PC-3 (cell line): ENCODE measurements around the gene CD1D. TPM values are rescaled to one million over a fixed set of nuclear protein-coding genes. Genes with fewer than 3 reads are reported as not detected.

Experiments used
- ATAC-seq: fragments of 200-7000 bp; cut with Tn5 transposase; 2 replicates; pipeline ENCODE4 v1.9.1; 2020; ENCODE audit warnings: mild to moderate bottlenecking, moderate library complexity
- BruUV-seq: library from RNA; stranded (reverse); fragments of 400-500 nt; replicated peaks from 2 replicates; lab custom pipeline; 2021; lab: Mats Ljungman, UMichigan
- CTCF ChIA-PET: fragments of 300-600 bp; sonication (Branson Sonifier 250); formaldehyde crosslinking; loops from one replicate; lab custom pipeline; 2022; ENCODE audit warnings: antibody characterized with exemption; lab: Charles Lee
- POLR2A ChIA-PET: fragments of 300-600 bp; sonication (Branson Sonifier 250); formaldehyde crosslinking; loops from one replicate; lab custom pipeline; 2022; ENCODE audit warnings: antibody characterized with exemption; ENCODE audit not compliant: unreplicated experiment; lab: Charles Lee
- DNase-seq: peaks from one replicate; pipeline ENCODE4 v3.0.0-alpha.2; 2015
- H2AFZ ChIP-seq: fragments of 300-600 bp; sonication (generic); 2 replicates; pipeline ENCODE4 v1.6.0; 2016; ENCODE audit warnings: antibody characterized with exemption, low read length
- H3F3A ChIP-seq: fragments of 300-600 bp; sonication (generic); one replicate; pipeline ENCODE4 v1.6.0; 2017; ENCODE audit warnings: antibody characterized with exemption, low read length, control low read depth, mild to moderate bottlenecking; ENCODE audit not compliant: unreplicated experiment
- H3K27ac ChIP-seq: fragments of 300-600 bp; sonication (generic); 2 replicates; pipeline ENCODE4 v1.5.1; 2016; ENCODE audit warnings: mild to moderate bottlenecking, low read length
- H3K27me3 ChIP-seq: fragments of 300-600 bp; sonication (generic); 2 replicates; pipeline ENCODE4 v1.6.1; 2016; ENCODE audit warnings: low read length, mixed read lengths
- H3K36me3 ChIP-seq: fragments of 300-600 bp; sonication (generic); 2 replicates; pipeline ENCODE4 v1.6.1; 2016; ENCODE audit warnings: low read depth, mixed run types, low read length, mixed read lengths
- H3K4me1 ChIP-seq: fragments of 300-600 bp; sonication (generic); 2 replicates; pipeline ENCODE4 v1.5.1; 2016; ENCODE audit warnings: low read length; ENCODE audit not compliant: insufficient read depth
- H3K4me2 ChIP-seq: fragments of 300-600 bp; sonication (generic); 2 replicates; pipeline ENCODE4 v1.6.0; 2016; ENCODE audit warnings: low read length
- H3K4me3 ChIP-seq: fragments of 300-600 bp; sonication (generic); 2 replicates; pipeline ENCODE4 v1.5.1; 2016; ENCODE audit warnings: mild to moderate bottlenecking, low read length, mixed read lengths
- H3K79me2 ChIP-seq: fragments of 300-600 bp; sonication (generic); 2 replicates; pipeline ENCODE4 v1.6.1; 2017; ENCODE audit warnings: low read length, mixed read lengths
- H3K9ac ChIP-seq: fragments of 300-600 bp; sonication (generic); 2 replicates; pipeline ENCODE4 v1.6.0; 2016; ENCODE audit warnings: mild to moderate bottlenecking, low read length
- H3K9me2 ChIP-seq: fragments of 300-600 bp; sonication (generic); replicated peaks from 2 replicates; pipeline ENCODE4 v1.6.1; 2016; ENCODE audit warnings: mixed run types, low read length, mixed read lengths
- H3K9me3 ChIP-seq: fragments of 300-600 bp; sonication (generic); 2 replicates; pipeline ENCODE4 v1.6.1; 2016; ENCODE audit warnings: low read length, mixed read lengths
- H4K20me1 ChIP-seq: fragments of 300-600 bp; sonication (generic); 2 replicates; pipeline ENCODE4 v1.6.1; 2016; ENCODE audit warnings: low read length, mixed read lengths
- CTCF ChIP-seq: fragments of 300-600 bp; sonication (generic); conservative IDR thresholded peaks from 2 replicates; pipeline ENCODE4 v1.5.1; 2017; ENCODE audit warnings: antibody characterized with exemption, low read depth, mild to moderate bottlenecking, low read length
- EZH2 ChIP-seq: fragments of 300-600 bp; sonication (generic); IDR thresholded peaks from one replicate; pipeline ENCODE4 v1.6.1; 2017; ENCODE audit warnings: antibody characterized with exemption, mild to moderate bottlenecking, low read length; ENCODE audit not compliant: unreplicated experiment
- EZH2phosphoT487 ChIP-seq: fragments of 300-600 bp; sonication (generic); IDR thresholded peaks from 2 replicates; pipeline ENCODE4 v1.6.1; 2018; ENCODE audit warnings: mild to moderate bottlenecking, antibody characterized with exemption, low read length, borderline replicate concordance
- intact Hi-C: fragments of 100-400 bp; cut with micrococcal nuclease; formaldehyde crosslinking; loops from 2 replicates; pipeline ENCODE4 v1.9.0; 2023
- total RNA-seq: library from RNA; depleted of rRNA; stranded (reverse); fragments of >200 nt; gene quantifications from 2 replicates; pipeline ENCODE4 v1.2.3, GENCODE V29; 2014

CD1D gene
- total RNA-seq, 1 experiment from 2014 or later: not detected

GRCh38 chr1:158159597-158159996 lies 21.1 kb upstream of the CD1D start:
- no TSS peak for BruUV-seq
- no peak overlapping the region for H2AFZ ChIP-seq
- CTCF ChIA-PET: no interaction called here
- TF ChIP-seq EZH2phosphoT487: no peak
- TF ChIP-seq CTCF: no peak
- TF ChIP-seq EZH2: no peak
- H3K4me2 ChIP-seq: no peak overlapping the region
- H3K4me3 ChIP-seq: no peak overlapping the region
- DNase-seq (no peak), ATAC-seq (no peak)
- intact Hi-C loops: no loop called here
- H3K9me2 ChIP-seq: no peaks in the 10 kb centered on the region
- no peaks in the 10 kb centered on the region for H3K79me2 ChIP-seq
- H3K27ac ChIP-seq: no peak overlapping the region
- H3K9ac ChIP-seq: no peak overlapping the region
- H3F3A ChIP-seq: no peaks in the 10 kb centered on the region
- peaks cover 62% of the 10 kb centered on the region for H3K27me3 ChIP-seq
- H3K4me1 ChIP-seq: no peaks in the 10 kb centered on the region
- H3K9me3 ChIP-seq: no peaks in the 10 kb centered on the region
- no peaks in the 10 kb centered on the region for H4K20me1 ChIP-seq
- H3K36me3 ChIP-seq: no peaks in the 10 kb centered on the region
- POLR2A ChIA-PET: no interaction called here

- intact Hi-C loops: no loop called here
- H3K9ac ChIP-seq: no peak overlapping the region
- H3K79me2 ChIP-seq: no peaks in the 10 kb centered on the region
- no peak overlapping the region for H3K4me3 ChIP-seq
- no peak overlapping the region for H2AFZ ChIP-seq
- ATAC-seq (no peak), DNase-seq (no peak)
- ChIA-PET POLR2A (no interaction called here), CTCF (no interaction called here)
- BruUV-seq: no TSS peak
- H3K4me1 ChIP-seq: no peaks in the 10 kb centered on the region
- H3K9me3 ChIP-seq: no peaks in the 10 kb centered on the region
- no peaks in the 10 kb centered on the region for H3K9me2 ChIP-seq
- no peaks in the 10 kb centered on the region for H3K36me3 ChIP-seq
- no peak overlapping the region for H3K4me2 ChIP-seq
- no peak overlapping the region for H3K27ac ChIP-seq
- TF ChIP-seq EZH2phosphoT487 (no peak), CTCF (no peak), EZH2 (no peak)
- H4K20me1 ChIP-seq: no peaks in the 10 kb centered on the region
- H3F3A ChIP-seq: no peaks in the 10 kb centered on the region
- peaks cover 56% of the 10 kb centered on the region for H3K27me3 ChIP-seq
Measured at GRCh38 chr1:158161446-158161845, 19.2 kb upstream of the CD1D start.

- no peak overlapping the region for H3K4me2 ChIP-seq
- no peak overlapping the region for H3K9ac ChIP-seq
- intact Hi-C loops: no loop called here
- H2AFZ ChIP-seq: no peak overlapping the region
- H3K4me3 ChIP-seq: no peak overlapping the region
- DNase-seq (no peak), ATAC-seq (no peak)
- no peaks in the 10 kb centered on the region for H4K20me1 ChIP-seq
- POLR2A ChIA-PET: no interaction called here
- BruUV-seq: no TSS peak
- peaks cover 40% of the 10 kb centered on the region for H3K27me3 ChIP-seq
- no peaks in the 10 kb centered on the region for H3K36me3 ChIP-seq
- H3K4me1 ChIP-seq: no peaks in the 10 kb centered on the region
- H3K79me2 ChIP-seq: no peaks in the 10 kb centered on the region
- CTCF ChIA-PET: no interaction called here
- no peak for TF ChIP-seq EZH2phosphoT487
- no peak for TF ChIP-seq EZH2
- no peak for TF ChIP-seq CTCF
- no peaks in the 10 kb centered on the region for H3K9me2 ChIP-seq
- H3K27ac ChIP-seq: no peak overlapping the region
- no peaks in the 10 kb centered on the region for H3F3A ChIP-seq
- H3K9me3 ChIP-seq: no peaks in the 10 kb centered on the region
Measured at GRCh38 chr1:158163000-158163947, 17.4 kb upstream of the CD1D start.
